Measurements from ENCODE around the gene MBOAT7.

MBOAT7 gene

GRCh38 chr19:54136864-54137698 is 52.3 kb downstream of the MBOAT7 start:
- DNase-seq = peak; percentile 94

DNA sequence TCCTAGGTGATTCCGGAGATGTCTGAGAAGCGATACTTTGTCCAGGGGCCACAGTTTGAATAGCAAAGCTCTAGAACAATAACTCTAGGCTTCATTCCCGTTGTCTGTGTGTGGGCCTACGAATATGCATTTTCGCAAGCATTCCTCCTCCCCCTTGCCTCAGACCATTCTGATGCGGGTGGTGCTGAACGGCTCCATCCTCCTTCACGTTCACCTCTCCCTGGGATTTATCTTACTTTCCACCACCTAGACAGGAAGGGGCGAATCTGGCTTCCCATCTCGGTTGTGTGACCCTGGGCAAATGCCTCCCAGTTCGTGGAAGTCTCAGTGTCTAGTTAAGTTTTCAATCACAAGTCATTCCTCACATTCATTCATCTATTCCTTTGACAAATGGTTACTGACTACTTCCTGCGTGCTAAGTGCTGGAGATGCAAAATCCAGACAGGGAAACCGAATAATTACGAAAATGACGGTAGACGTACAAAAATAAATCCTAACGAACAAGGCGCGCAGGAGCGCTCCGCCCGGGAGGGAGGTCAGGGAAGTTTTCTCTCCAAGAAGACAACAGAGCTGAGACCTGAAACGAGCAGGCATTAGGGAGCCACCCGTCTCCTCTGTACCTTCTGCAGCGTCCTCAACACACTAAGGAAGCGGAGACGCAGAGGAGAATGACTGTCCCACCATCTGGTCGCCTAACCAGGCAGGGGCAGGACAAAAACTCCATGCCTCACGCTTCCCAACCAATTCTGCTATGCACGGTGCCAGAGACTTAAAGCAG is 53.1 kb downstream of the MBOAT7 start:
- no peak for DNase-seq

DNA sequence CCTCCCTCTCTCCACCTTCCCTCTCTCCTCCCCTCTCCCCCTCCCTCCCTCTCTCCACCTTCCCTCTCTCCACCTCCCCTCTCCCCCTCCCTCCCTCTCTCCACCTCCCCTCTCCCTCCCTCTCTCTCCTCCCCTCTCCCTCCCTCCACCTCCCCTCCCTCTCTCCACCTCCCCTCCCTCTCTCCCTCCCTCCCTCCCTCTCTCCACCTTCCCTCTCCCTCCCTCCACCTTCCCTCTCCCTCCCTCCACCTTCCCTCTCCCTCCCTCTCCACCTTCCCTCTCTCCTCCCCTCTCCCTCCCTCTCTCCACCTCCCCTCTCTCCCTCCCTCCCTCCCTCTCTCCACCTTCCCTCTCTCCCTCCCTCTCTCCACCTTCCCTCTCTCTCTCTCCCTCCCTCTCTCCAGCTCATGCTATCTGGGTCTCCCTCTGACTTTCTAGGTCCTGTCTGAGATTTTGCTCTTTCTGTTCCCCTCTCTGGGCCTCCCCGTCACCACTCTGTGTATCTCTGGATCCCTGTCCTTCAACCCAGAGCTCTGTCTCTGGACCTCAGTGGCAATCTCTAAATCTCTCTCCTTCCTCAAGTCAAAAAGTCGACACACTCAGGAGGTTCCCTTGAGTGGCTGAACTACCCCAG is 55.3 kb downstream of the MBOAT7 start:
- no peak for DNase-seq

DNA sequence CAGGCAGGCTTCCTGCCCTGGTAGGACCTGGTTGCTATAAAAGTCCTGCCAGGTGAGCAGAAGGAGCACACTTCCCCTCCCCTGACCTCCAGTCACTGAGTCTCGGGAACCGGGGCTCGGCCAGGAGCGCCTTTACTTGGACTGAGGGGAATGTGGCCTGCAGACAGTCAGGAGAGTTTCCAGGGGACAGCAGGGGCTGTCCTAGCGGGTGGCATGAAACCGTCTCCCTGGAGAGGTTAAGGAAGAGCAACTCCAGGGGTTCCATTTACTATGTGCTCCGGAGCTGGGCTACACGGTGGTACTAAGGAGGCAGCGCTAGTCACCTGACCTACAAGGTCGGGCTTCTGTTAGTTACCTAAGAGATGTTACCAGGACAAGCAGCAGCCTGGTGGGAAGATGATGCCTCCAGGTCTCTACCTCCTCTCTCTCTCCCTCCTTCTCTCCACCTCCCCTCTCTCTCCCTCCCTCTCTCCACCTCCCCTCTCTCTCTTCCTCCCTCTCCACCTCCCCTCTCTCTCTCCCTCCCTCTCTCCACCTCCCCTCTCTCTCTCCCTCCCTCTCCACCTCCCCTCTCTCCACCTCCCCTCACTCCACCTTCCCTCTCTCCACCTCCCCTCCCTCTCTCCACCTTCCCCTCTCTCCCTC is 55.9 kb downstream of the MBOAT7 start:
- DNase-seq = no peak

DNA sequence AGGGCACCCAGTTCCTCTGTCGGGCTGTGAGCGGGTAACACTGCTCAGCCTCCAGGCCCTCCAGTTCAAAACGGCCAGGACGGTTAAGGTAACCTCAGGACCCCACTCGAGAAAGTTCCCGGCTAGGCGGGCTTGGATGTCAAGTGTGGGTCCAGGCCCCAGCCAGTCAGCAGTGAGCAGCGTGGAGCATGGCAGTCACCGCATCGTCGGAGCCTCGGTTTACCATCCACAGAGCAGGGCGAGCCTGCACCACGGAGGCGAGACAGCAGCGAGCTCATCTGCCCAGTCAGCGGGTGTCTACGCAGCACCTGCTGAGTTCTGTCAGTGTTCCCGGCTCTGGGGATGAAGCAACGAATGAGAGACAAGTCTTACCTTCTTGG is 59.8 kb downstream of the MBOAT7 start:
- DNase-seq = no peak

DNA sequence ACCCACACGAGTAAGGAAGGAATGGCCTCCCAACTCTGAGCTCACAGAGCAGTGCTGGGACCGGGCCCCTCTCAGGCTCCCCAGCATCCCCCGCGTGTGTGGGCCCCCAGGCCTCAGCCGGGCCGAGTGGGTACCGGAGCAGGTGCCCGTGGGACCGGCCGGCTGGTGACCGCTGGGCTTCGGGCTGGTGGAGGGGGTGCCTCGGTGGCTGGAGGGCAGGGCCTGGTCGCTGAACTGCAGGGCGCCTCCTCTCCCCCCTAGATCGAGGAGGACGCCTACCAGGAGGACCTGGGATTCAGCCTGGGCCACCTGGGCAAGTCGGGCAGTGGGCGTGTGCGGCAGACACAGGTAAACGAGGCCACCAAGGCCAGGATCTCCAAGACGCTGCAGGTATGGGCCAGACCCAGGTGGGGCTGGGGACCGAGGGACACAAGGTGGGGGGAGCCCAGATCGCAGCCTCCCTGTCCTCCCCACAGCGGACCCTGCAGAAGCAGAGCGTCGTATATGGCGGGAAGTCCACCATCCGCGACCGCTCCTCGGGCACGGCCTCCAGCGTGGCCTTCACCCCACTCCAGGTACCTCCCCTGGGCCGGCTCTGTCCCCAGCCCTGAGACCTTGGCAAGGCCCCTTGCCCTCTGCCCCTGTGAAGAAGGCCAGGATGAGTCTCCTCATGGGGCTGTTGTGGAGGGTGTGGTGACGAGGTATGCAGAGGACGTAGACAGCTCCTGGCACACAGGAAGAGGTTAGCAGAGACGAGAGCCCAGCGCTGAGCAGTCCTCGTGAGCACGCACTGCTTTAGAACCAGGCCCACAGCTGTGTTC is 60.4 kb downstream of the MBOAT7 start:
- DNase-seq = no peak

DNA sequence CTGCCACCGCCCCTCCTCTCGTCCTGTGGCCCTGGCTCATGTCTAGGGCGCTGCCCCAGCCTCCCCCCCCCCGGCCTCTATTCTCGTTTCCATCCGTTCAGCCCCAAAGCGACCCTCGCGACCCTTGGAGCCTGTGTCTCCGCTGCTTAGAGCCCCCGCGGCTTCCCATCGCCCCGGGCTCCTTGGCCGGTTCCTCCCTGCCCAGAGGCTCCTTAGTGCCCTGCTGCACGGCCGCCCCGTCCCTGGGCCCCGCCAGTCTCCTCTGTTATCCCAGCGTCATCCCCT is 61.0 kb downstream of the MBOAT7 start:
- no peak for DNase-seq

DNA sequence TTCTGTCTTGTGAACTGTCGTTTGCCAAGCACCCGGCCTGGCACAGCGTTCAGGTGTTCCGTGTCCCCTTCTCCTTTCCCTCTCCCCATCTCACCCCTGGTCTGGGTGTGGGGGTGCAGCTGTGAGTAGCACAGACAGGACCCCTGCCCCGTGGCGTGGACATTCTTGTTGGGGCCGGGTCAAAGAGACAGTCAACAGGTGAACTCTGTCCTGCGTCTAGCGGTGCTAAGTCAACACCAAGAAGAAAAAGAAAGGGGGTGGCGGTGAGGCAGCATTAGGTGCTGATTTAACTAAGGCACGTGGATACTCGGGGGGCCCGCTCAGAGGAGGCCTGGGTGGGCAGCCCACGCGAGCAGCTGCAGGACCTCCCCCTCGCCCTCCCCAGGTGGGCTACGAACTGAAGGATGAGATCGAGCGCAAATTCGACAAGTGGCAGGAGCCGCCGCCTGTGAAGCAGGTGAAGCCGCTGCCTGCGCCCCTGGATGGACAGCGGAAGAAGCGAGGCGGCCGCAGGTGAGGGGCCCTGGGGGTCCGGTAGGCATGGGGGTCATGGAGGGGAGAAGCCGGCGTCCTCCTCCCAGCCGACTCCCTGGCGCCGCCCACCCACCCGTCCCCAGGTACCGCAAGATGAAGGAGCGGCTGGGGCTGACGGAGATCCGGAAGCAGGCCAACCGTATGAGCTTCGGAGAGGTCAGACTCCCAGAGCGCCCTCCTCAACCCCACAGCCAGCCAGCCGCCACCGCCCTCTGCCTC is 61.5 kb downstream of the MBOAT7 start:
- no peak for DNase-seq

DNA sequence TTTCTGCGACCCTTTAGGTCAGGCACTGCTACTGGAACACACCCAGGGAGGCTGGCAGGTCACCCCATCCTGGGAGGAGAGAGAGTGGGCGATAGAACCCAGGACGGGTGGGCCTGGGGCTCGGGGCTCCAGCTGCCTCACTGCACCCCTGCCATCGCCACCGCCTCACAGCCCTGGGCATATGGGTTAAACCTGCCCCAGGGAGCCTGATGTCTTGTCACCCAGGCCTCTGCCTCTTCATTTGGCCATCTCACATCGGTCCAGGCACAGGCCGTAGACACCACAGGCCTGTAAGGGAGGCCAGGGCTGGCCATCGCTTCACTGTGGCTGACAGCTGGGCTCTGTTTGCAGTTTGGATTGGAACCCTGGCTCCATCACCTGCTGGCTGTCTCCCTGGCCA is 63.7 kb downstream of the MBOAT7 start:
- DNase-seq = no peak

GRCh38 chr19:54124393-54124792 is 65.0 kb downstream of the MBOAT7 start:
- DNase-seq = no peak

- DNase-seq = no peak
Measured at GRCh38 chr19:54123682-54124081, 65.7 kb downstream of the MBOAT7 start.
